OCI-LY3 (cell line): ENCODE measurements around the gene CCDC183.

ENCODE experiments used
- CTCF ChIP-seq: fragments of 200-600, 300-600 bp; sonication (generic); IDR thresholded peaks from 2 replicates; pipeline ENCODE4 v1.5.1; 2014; ENCODE audit warnings: antibody characterized with exemption, low read length, low read depth
- EZH2phosphoT487 ChIP-seq: fragments of 200-600 bp; shearing (Covaris generic); IDR thresholded peaks from 2 replicates; pipeline ENCODE4 v1.6.1; 2018; ENCODE audit warnings: antibody characterized with exemption, mixed run types, low read depth

GRCh38 chr9:136854842-136855460, 58.8 kb downstream of the CCDC183 start:
- TF ChIP-seq CTCF (no peak), EZH2phosphoT487 (no peak)
